Ramos (cell line): Measurements from ENCODE around the gene USP21.

Source experiments
- in situ Hi-C: fragments of 300-500 bp; cut with MboI; formaldehyde crosslinking; loops from one replicate; pipeline ENCODE4 v1.14.3; 2022; ENCODE audit warnings: low sequenced_read_pairs; ENCODE audit not compliant: unreplicated experiment

The USP21 gene

GRCh38 chr1:161207173-161207572 lies 47.9 kb downstream of the USP21 start:
- in situ Hi-C loops: loop anchor here (25.0 kb wide), 1 partner anchor 505 kb away; the partner anchor contains the start of genes FCRLA and FCRLB

GRCh38 chr1:161209790-161210409 lies 50.6 kb downstream of the USP21 start:
- in situ Hi-C loops: loop anchor here (25.0 kb wide), 1 partner anchor 502 kb away; the partner anchor contains the start of genes FCRLA and FCRLB

- in situ Hi-C loops: loop anchor here (25.0 kb wide), 1 partner anchor 498 kb away; the partner anchor contains the start of genes FCRLA and FCRLB
Observed at GRCh38 chr1:161214369-161214768, 55.1 kb downstream of the USP21 start.

GRCh38 chr1:161215076-161215475 lies 55.8 kb downstream of the USP21 start, which contains the start of gene FCER1G:
TSS of gene FCER1G (plus strand) at chr1:161215295. CDS start at chr1:161215322, 27 bp downstream.
- in situ Hi-C loops: loop anchor here (25.0 kb wide), 1 partner anchor 497 kb away; the partner anchor contains the start of genes FCRLA and FCRLB
